DOHH2 (cell line): Measurements from ENCODE around the gene FBXL20.

Experiments used
- H3F3A ChIP-seq: fragments of 200-600 bp; sonication (generic), shearing (Covaris generic); 2 replicates; pipeline ENCODE4 v1.6.0; 2016; ENCODE audit warnings: antibody characterized with exemption, mild to moderate bottlenecking; ENCODE audit not compliant: control insufficient read depth, insufficient read depth
- H3K27ac ChIP-seq: fragments of 200-600 bp; sonication (generic); 2 replicates; pipeline ENCODE4 v1.5.1; 2014; ENCODE audit warnings: low read depth, mild to moderate bottlenecking, low read length, moderate library complexity
- H3K27me3 ChIP-seq: fragments of 200-600 bp; sonication (generic); 2 replicates; pipeline ENCODE4 v1.6.1; 2014; ENCODE audit warnings: mild to moderate bottlenecking, low read length, mixed read lengths; ENCODE audit not compliant: control insufficient read depth
- H3K36me3 ChIP-seq: fragments of 200-600 bp; sonication (generic); 2 replicates; pipeline ENCODE4 v1.6.1; 2014; ENCODE audit warnings: mild to moderate bottlenecking, low read length, moderate library complexity, mixed read lengths; ENCODE audit not compliant: control insufficient read depth
- H3K4me1 ChIP-seq: fragments of 200-600 bp; sonication (generic); 2 replicates; pipeline ENCODE4 v1.6.1; 2014; ENCODE audit warnings: mild to moderate bottlenecking, low read length, mixed read lengths; ENCODE audit not compliant: control insufficient read depth
- H3K4me2 ChIP-seq: fragments of 200-600 bp; sonication (generic); 2 replicates; pipeline ENCODE4 v1.6.0; 2014; ENCODE audit warnings: mild to moderate bottlenecking, low read length, moderate library complexity
- H3K4me3 ChIP-seq: fragments of 200-600 bp; sonication (generic); 2 replicates; pipeline ENCODE4 v1.5.1; 2014; ENCODE audit warnings: mild to moderate bottlenecking, low read length, mixed read lengths
- H3K79me2 ChIP-seq: fragments of 200-600 bp; sonication (generic); 2 replicates; pipeline ENCODE4 v1.6.1; 2014; ENCODE audit warnings: mild to moderate bottlenecking, low read length, mixed read lengths; ENCODE audit not compliant: control insufficient read depth
- H3K9me2 ChIP-seq: fragments of 200-600 bp; sonication (generic); replicated peaks from 2 replicates; pipeline ENCODE4 v1.6.1; 2014; ENCODE audit warnings: mild to moderate bottlenecking, low read length, mixed read lengths; ENCODE audit not compliant: control insufficient read depth
- H3K9me3 ChIP-seq: fragments of 200-600 bp; sonication (generic); 2 replicates; pipeline ENCODE4 v1.6.1; 2014; ENCODE audit warnings: antibody characterized with exemption, low read length, mixed read lengths; ENCODE audit not compliant: control insufficient read depth, insufficient read depth
- H4K20me1 ChIP-seq: fragments of 200-600 bp; sonication (generic); 2 replicates; pipeline ENCODE4 v1.6.0; 2014; ENCODE audit warnings: low read depth, mild to moderate bottlenecking, antibody characterized with exemption, low read length, moderate library complexity; ENCODE audit not compliant: control insufficient read depth, insufficient read depth
- EZH2phosphoT487 ChIP-seq: fragments of 200-600 bp; sonication (generic); IDR thresholded peaks from 2 replicates; pipeline ENCODE4 v1.6.1; 2017; ENCODE audit warnings: borderline replicate concordance, mild to moderate bottlenecking, antibody characterized with exemption, low read length, moderate library complexity, mixed read lengths
- TF ChIP-seq, protein P1 (sequence below): fragments of 200-600 bp; sonication (generic); IDR thresholded peaks from one replicate; pipeline ENCODE4 v1.5.1; 2014; ENCODE audit warnings: antibody characterized with exemption, mild to moderate bottlenecking, low read depth, low read length; ENCODE audit not compliant: poor library complexity, severe bottlenecking

The FBXL20 gene

DNA sequence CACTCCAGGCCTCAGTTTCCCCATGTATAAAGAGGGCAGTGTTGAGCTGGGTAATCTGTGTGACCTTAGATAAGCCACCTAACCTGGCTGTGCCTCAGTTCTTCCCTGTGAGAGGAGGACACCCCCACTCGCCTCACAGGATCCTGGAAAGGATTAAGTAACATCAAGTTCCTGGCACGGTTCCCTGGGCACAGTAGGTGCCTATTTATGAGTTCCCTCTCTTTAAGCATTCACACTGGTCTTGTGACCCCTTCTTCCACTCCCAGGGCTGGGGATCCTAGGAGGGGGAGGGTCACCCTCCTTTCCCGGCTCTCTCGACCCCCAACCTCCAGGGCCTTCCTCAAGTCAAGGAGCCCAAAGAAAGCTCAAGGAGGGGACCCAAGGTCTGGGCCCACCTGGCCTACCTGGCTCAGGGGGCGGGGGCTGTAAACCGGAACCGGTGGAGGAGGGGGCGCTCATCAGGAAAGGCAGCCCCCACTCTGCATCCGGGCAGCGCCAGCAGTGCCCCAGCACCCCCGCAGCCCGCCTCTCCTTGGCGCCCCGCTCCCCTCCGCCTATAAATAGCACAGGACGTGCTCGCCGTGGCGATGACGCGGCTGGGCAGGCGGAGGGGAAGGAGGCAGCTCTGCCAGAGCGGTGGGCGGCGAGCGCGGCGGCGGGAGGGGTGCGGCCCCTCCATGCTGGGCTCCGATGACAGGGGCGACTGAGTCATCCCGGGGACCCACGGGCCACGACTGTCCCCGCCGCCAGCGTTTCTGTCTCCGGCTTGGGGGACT, 191.9 kb downstream of the FBXL20 start:
- H3K4me2 ChIP-seq = peak overlapping the region; percentile 86
- no peaks in the 10 kb centered on the region for H3K9me2 ChIP-seq
- peaks cover 33% of the 10 kb centered on the region for H3F3A ChIP-seq
- H3K27ac ChIP-seq = peak overlapping the region; percentile 94
- H3K36me3 ChIP-seq = peaks cover 7% of the 10 kb centered on the region
- H3K4me3 ChIP-seq = peak overlapping the region; percentile 73
- peaks cover 59% of the 10 kb centered on the region for H3K4me1 ChIP-seq
- TF ChIP-seq, protein P1, sequence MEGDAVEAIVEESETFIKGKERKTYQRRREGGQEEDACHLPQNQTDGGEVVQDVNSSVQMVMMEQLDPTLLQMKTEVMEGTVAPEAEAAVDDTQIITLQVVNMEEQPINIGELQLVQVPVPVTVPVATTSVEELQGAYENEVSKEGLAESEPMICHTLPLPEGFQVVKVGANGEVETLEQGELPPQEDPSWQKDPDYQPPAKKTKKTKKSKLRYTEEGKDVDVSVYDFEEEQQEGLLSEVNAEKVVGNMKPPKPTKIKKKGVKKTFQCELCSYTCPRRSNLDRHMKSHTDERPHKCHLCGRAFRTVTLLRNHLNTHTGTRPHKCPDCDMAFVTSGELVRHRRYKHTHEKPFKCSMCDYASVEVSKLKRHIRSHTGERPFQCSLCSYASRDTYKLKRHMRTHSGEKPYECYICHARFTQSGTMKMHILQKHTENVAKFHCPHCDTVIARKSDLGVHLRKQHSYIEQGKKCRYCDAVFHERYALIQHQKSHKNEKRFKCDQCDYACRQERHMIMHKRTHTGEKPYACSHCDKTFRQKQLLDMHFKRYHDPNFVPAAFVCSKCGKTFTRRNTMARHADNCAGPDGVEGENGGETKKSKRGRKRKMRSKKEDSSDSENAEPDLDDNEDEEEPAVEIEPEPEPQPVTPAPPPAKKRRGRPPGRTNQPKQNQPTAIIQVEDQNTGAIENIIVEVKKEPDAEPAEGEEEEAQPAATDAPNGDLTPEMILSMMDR = no peak
- TF ChIP-seq EZH2phosphoT487 = no peak
- H4K20me1 ChIP-seq = no peaks in the 10 kb centered on the region
- H3K9me3 ChIP-seq = no peaks in the 10 kb centered on the region
- H3K27me3 ChIP-seq = no peaks in the 10 kb centered on the region
- no peaks in the 10 kb centered on the region for H3K79me2 ChIP-seq

DNA sequence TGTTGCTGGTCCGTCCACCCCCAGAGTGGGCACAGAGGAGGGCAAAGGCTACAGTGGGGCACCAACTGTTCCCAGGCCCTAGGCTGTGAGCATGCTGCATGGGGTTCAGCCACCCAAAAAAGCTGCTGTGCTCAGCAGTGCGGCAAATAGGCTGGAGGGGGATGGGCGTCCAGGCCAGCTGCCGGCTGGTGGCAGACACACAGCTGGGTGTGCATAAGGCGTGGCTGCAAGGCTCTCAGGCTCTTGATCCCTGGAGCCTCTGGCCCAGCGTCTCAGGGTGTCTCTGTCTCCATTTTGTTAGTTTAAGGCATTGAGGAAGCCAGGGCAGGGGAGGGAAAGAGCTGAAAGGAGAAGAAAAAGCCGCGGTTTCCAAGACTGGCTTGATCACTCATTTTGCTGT, 192.5 kb downstream of the FBXL20 start:
- Histone ChIP-seq H3F3A (peaks cover 39% of the 10 kb centered on the region), H3K4me1 (peaks cover 65% of the 10 kb centered on the region), H4K20me1 (no peaks in the 10 kb centered on the region), H3K36me3 (peaks cover 13% of the 10 kb centered on the region), H3K27ac (peak overlapping the region; percentile 94), H3K9me3 (no peaks in the 10 kb centered on the region), H3K27me3 (no peaks in the 10 kb centered on the region), H3K4me2 (peak overlapping the region; percentile 86), H3K4me3 (peak overlapping the region; percentile 73), H3K79me2 (no peaks in the 10 kb centered on the region), H3K9me2 (no peaks in the 10 kb centered on the region)
- TF ChIP-seq, protein P1 = no peak
- TF ChIP-seq EZH2phosphoT487 = no peak

DNA sequence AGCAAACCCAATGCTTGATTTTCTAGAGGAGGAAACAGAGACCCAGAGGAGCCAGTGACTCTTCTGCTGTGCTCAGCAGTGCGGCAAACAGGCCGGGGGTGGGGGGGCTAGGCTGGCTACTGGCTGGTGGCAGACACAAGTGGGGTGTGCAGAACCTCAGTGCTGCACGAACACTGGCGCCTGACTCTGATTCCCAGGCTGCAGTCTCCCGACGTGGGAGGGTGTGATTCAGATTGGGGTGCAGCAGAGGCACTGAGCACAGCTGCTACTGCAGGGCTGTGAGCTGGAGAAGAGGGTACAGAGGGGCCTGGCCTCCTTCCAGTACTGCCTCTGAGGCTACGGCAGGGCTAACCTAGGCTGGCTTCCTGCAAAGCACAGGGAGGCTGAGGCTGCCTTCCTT, 193.3 kb downstream of the FBXL20 start:
- Histone ChIP-seq H3K79me2 (no peaks in the 10 kb centered on the region), H3K36me3 (peaks cover 21% of the 10 kb centered on the region), H3K9me3 (no peaks in the 10 kb centered on the region), H3K4me3 (peak overlapping the region; percentile 73), H4K20me1 (no peaks in the 10 kb centered on the region), H3K27me3 (no peaks in the 10 kb centered on the region), H3K4me1 (peaks cover 71% of the 10 kb centered on the region), H3F3A (peaks cover 46% of the 10 kb centered on the region), H3K27ac (peak overlapping the region; percentile 94), H3K4me2 (peak overlapping the region; percentile 86), H3K9me2 (no peaks in the 10 kb centered on the region)
- TF ChIP-seq, protein P1 = no peak
- no peak for TF ChIP-seq EZH2phosphoT487
